Mammary epithelial cell (primary cell): ENCODE data around the gene OSER1.

ENCODE experiments used
- CTCF ChIP-seq, 2 donors: IDR thresholded peaks in 1 of 2; conservative IDR thresholded peaks in 1 of 2; 2 replicates each; pipeline ENCODE4 v1.5.1; 2011 to 2012; ENCODE audit warnings: inconsistent platforms in 2 of 2, low read length in 2 of 2, mild to moderate bottlenecking in 2 of 2, control low read depth in 1 of 2, low read depth in 1 of 2; ENCODE audit not compliant: insufficient read depth in 1 of 2; ENCODE audit errors: extremely low read depth in 1 of 2
- EZH2 ChIP-seq: IDR thresholded peaks from 2 replicates; pipeline ENCODE4 v1.6.1; 2012; ENCODE audit warnings: low read length, inconsistent platforms, borderline replicate concordance

GRCh38 chr20:44173116-44173515 lies 37.5 kb downstream of the OSER1 start:
- no peak for TF ChIP-seq CTCF (conservative IDR thresholded peaks at IDR 0.05 in 1 of 2, IDR thresholded peaks at IDR 0.05 in 1 of 2; ENCODE audit: extremely low read depth in 1 of 2, insufficient read depth in 1 of 2, low read depth in 1 of 2, low read length in 2 of 2)
- TF ChIP-seq EZH2 = no peak
